ENCODE results near the gene ADPGK. TPM values are rescaled to one million over a fixed set of nuclear protein-coding genes. Genes with fewer than 3 reads are reported as not detected.

The ADPGK gene
- total RNA-seq, 1 experiment from 2014 or later = 82.7 TPM

GRCh38 chr15:72824781-72825180 lies 41.2 kb upstream of the ADPGK start:
- Mint-ChIP-seq H3K27ac (ENCODE audit: unreplicated experiment) (no peak overlapping the region), H3K9me3 (ENCODE audit: low read depth, unreplicated experiment) (no peaks in the 10 kb centered on the region), H3K4me3 (ENCODE audit: low read depth, unreplicated experiment) (no peak overlapping the region), H3K27me3 (ENCODE audit: unreplicated experiment) (peaks cover 90% of the 10 kb centered on the region), H3K4me1 (ENCODE audit: low read depth, unreplicated experiment) (no peaks in the 10 kb centered on the region), H3K36me3 (ENCODE audit: insufficient read depth, unreplicated experiment) (no peaks in the 10 kb centered on the region)
- TF ChIP-seq CTCF (IDR thresholded peaks at IDR 0.05; ENCODE audit: unreplicated experiment) = no peak
- intact Hi-C loops (cut with micrococcal nuclease; ENCODE audit: unreplicated experiment) = no loop called here
- CTCF ChIA-PET = no interaction called here
- no TSS peak for BruUV-seq (replicated peaks)
- DNase-seq = no peak

- BruUV-seq (replicated peaks) = no TSS peak
- no peaks in the 10 kb centered on the region for H3K9me3 Mint-ChIP-seq (ENCODE audit: low read depth, unreplicated experiment)
- CTCF ChIA-PET = no interaction called here
- H3K4me1 Mint-ChIP-seq (ENCODE audit: low read depth, unreplicated experiment) = no peaks in the 10 kb centered on the region
- H3K36me3 Mint-ChIP-seq (ENCODE audit: insufficient read depth, unreplicated experiment) = no peaks in the 10 kb centered on the region
- TF ChIP-seq CTCF (IDR thresholded peaks at IDR 0.05; ENCODE audit: unreplicated experiment) = no peak
- intact Hi-C loops (cut with micrococcal nuclease; ENCODE audit: unreplicated experiment) = no loop called here
- no peak overlapping the region for H3K27ac Mint-ChIP-seq (ENCODE audit: unreplicated experiment)
- DNase-seq = no peak
- H3K4me3 Mint-ChIP-seq (ENCODE audit: low read depth, unreplicated experiment) = no peak overlapping the region
- H3K27me3 Mint-ChIP-seq (ENCODE audit: unreplicated experiment) = peaks cover 90% of the 10 kb centered on the region
These were observed 40.6 kb upstream of the ADPGK start for GRCh38 chr15:72824112-72824511.

GRCh38 chr15:72820278-72820677 lies 36.7 kb upstream of the ADPGK start:
- no peaks in the 10 kb centered on the region for H3K4me1 Mint-ChIP-seq (ENCODE audit: low read depth, unreplicated experiment)
- no peak overlapping the region for H3K27ac Mint-ChIP-seq (ENCODE audit: unreplicated experiment)
- H3K27me3 Mint-ChIP-seq (ENCODE audit: unreplicated experiment) = peaks cover 95% of the 10 kb centered on the region
- no peak for DNase-seq
- BruUV-seq (replicated peaks) = no TSS peak
- H3K9me3 Mint-ChIP-seq (ENCODE audit: low read depth, unreplicated experiment) = no peaks in the 10 kb centered on the region
- no peak for TF ChIP-seq CTCF (IDR thresholded peaks at IDR 0.05; ENCODE audit: unreplicated experiment)
- CTCF ChIA-PET = interaction anchor here (1.0 kb wide), 1 partner anchor 11 kb away, joined by 3 read pairs; no protein-coding TSS in a partner anchor
- intact Hi-C loops (cut with micrococcal nuclease; ENCODE audit: unreplicated experiment) = no loop called here
- H3K36me3 Mint-ChIP-seq (ENCODE audit: insufficient read depth, unreplicated experiment) = no peaks in the 10 kb centered on the region
- no peak overlapping the region for H3K4me3 Mint-ChIP-seq (ENCODE audit: low read depth, unreplicated experiment)

GRCh38 chr15:72818632-72819031 lies 35.1 kb upstream of the ADPGK start:
- no TSS peak for BruUV-seq (replicated peaks)
- intact Hi-C loops (cut with micrococcal nuclease; ENCODE audit: unreplicated experiment) = no loop called here
- CTCF ChIA-PET = interaction anchor here (0.7 kb wide), 1 partner anchor 1111 kb away, joined by 5 read pairs; no protein-coding TSS in a partner anchor
- no peak overlapping the region for H3K27ac Mint-ChIP-seq (ENCODE audit: unreplicated experiment)
- H3K9me3 Mint-ChIP-seq (ENCODE audit: low read depth, unreplicated experiment) = no peaks in the 10 kb centered on the region
- no peak for DNase-seq
- no peak overlapping the region for H3K4me3 Mint-ChIP-seq (ENCODE audit: low read depth, unreplicated experiment)
- peaks cover 96% of the 10 kb centered on the region for H3K27me3 Mint-ChIP-seq (ENCODE audit: unreplicated experiment)
- H3K4me1 Mint-ChIP-seq (ENCODE audit: low read depth, unreplicated experiment) = no peaks in the 10 kb centered on the region
- TF ChIP-seq CTCF (IDR thresholded peaks at IDR 0.05; ENCODE audit: unreplicated experiment) = no peak
- no peaks in the 10 kb centered on the region for H3K36me3 Mint-ChIP-seq (ENCODE audit: insufficient read depth, unreplicated experiment)
